H1 (cell line): ENCODE results near the gene CSF2RB. TPM values are rescaled to one million over a fixed set of nuclear protein-coding genes. Genes with fewer than 3 reads are reported as not detected.

Experiments
- PHF8 ChIP-seq: fragments of 200-600 bp; sonication (generic); conservative IDR thresholded peaks from 2 replicates; pipeline ENCODE4 v1.7.1; 2012; ENCODE audit warnings: low read depth, mild to moderate bottlenecking, inconsistent platforms, low read length, moderate library complexity
- polyA plus RNA-seq, 7 experiments: library from polyadenylated mRNA; depleted of rRNA in 3 of 7; stranded (reverse) in 5 of 7; unstranded in 2 of 7; fragments of >200 nt in 5 of 7; fragments of 200-250 nt in 2 of 7; gene quantifications; 1 replicate in 5 of 7; 2 replicates in 1 of 7; 4 replicates in 1 of 7; pipeline versions ENCODE4 v1.2.1 to v1.2.3, GENCODE V29; 2011 to 2013; ENCODE audit warnings: missing spikeins in 2 of 7, mixed read lengths in 2 of 7
- total RNA-seq: library from RNA; stranded (reverse); fragmentation: NEBNext Ultra II Directional; extraction: Animal tissue kit (Norgen Biotek cat#: 25700); gene quantifications from 2 replicates; pipeline ENCODE4 v1.2.1, GENCODE V29; 2021

The CSF2RB gene
- total and polyA plus RNA-seq, 2 of the 8 experiments (the other 6 are each of a cell fraction or from before 2014, with no cell fraction given): not detected

- TF ChIP-seq PHF8: no peak
Measured at GRCh38 chr22:36936362-36937116, 23.1 kb downstream of the CSF2RB start (continued).
